ENCODE results near the gene INSRR.
A peak's percentile ranks its signal among the peaks of the same experiment; 100 is the strongest.

The INSRR gene

DNA sequence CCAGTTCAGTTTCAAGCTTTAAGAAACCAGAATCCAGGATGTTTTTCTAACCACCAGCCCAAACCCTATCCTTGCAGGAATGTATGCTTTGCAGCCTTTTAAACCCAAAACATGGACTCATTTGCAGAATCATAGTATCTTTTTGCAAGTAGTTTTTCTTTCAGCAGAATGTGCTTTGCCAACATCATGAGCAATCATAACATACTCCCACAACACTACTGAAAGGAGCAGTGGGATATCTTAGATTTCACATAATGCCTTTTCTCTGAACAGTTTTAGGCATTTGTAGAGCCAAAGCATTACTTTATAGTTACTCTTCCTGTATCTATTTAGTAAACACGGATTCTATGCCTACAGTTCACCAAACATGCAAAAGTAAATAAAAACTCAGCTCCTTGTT is 32.3 kb downstream of the INSRR start:
- no peak for DNase-seq (ENCODE audit: low spot score)

DNA sequence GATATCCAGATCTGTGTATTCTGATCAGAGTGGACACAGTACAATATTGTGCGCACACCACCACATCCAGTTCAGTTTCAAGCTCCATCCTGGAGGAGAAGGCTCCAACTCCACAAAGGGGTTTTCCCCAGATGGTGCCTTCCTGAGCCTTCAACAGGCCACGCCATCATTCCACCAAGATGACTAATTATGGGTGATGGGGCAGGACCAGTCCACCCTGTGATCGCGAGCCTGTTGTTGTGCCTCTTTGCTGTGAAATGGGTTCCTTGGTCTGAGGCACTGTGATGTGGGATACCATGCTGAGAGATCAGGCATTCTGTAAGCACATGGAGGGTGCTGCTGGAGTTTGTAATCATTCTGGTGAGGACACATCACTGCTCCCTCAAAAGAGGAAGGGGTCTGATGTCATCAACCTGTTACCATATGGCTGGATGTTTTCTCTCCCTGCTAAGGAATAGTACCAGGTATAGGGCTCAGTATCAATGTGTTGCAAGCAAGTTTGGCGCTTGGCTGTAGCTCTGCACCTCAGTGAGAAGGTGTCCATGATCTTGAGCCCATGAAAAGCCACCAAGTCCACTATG is 35.6 kb downstream of the INSRR start:
- DNase-seq (ENCODE audit: low spot score) = no peak

DNA sequence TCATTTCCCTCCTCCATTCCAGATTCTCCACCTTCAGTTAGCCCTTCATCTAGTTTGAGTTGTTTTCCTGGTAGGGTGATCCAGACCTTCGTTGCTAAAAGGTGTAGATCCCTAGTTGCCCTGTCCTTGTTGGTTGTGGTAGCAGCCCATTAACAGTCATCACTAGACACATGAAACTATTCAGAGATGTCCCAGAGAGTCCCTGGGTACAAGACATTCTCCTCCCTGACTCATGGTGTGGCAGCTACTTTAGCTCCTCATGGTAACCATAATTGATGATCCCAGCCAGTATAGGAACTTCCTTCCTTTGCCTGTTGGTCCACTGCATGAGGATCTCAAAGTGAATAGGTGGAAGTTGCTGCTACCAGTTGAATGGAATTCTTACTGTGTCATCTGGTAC is 36.2 kb downstream of the INSRR start:
- DNase-seq (ENCODE audit: low spot score) = no peak

DNA sequence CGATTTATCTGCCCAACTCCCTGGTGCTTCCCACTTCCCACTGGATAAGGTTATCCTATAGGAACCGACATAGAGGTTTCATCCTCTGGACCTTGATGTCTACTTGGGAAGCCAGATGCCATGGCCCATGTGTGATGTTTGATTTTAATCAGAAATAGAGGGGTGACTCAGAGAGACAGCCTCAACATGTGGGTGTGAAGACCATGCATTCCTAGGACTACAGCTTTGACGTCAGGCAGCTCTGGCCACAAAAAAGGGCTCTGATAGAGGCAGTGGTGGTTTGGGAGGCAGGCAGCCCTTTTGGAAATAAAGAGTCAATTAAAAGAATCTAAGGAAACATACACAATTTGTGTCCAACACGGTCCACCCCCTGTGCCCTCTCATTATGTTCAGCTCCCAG is 37.1 kb downstream of the INSRR start:
- no peak for DNase-seq (ENCODE audit: low spot score)

DNA sequence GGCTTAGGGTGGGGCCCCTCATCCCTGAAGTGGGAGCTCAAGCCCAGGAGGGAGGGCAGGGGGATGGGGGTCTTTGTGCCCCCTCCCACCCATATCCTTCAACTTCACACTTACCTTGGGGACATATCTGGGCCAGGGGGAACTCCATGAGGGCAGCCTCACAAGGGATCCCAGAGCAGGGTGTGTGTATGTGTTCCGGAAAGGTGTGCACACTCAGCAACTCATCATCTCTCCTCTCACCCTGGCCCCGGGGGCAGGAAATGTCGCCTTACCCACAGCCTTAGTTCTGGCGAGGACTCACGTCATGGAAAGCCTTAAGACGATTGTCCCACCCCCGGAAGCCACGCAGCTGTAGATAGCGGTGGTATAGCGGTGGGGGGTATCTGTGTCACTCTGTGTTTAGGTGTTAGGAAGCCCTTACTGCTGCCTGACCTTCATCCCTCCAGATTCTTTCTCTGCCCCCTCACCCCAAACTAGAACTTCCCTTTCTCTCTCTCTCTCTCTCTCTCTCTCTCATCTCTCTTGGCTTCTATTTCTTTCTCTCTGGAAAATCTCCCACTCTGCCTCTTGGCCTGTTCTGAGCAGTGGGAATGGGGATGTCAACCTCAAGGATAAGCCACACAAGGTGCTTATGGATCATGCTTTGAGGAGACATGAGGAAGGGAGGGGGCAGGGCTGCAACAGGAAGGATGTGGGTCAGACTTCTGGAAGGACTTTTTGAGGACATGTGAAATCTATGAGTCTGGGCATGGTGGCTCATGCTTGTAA is 42.2 kb downstream of the INSRR start, which contains the start of gene SH2D2A:
Gene SH2D2A (minus strand): TSS at position 288 of the 768 bp plus-strand sequence. CDS start 140 bp downstream, at position 148.
- DNase-seq (ENCODE audit: low spot score) = peak; percentile 76

DNA sequence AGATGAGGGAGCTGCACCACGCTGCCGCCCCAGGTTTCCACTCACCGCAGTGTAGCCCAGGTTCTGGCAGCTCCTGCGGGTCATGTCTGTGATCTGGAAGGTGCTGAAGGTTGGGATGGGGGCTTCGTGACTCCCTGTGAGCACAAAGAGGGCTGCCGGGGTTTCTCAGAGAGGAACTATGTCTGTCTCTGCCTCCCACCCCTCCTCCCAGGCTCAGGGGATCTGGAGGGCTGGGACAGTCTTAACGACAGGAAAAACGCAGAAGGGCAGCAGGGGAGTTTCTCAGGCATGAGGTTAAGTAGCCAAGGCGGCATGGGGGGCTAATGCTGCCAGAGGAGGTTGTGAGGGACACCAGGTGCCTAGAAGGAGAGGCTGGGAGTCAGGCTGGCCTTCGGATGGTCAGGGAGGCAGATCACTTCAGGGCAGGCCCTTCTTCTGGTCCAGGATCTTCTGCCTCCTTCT is 42.9 kb downstream of the INSRR start:
- no peak for DNase-seq (ENCODE audit: low spot score)

DNA sequence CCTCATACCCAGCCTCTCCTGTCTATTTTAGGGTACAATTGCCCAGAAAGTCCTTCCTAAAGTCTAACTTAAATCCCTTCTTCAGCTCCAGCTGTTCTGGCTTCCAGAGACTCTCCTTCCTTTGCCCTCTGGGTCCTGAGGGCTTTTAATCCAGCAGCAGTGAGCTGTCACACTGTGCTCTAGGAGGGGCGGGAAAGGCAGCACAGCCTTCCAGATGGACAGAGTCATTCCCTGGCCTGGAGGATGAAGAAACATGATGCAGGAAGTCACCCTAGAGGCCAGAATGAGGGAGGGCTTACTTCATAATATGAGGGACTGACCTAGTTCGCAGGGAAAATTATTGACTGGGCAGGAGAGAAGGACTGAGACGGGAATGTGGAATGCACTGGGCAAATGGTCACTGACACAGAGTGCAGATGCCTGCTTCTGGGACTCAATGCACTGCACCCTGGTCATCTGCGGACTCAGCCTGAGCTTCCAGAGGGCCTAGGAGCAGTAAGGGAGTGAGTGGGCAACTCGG is 43.5 kb downstream of the INSRR start:
- peak; percentile 67 for DNase-seq (ENCODE audit: low spot score)

DNA sequence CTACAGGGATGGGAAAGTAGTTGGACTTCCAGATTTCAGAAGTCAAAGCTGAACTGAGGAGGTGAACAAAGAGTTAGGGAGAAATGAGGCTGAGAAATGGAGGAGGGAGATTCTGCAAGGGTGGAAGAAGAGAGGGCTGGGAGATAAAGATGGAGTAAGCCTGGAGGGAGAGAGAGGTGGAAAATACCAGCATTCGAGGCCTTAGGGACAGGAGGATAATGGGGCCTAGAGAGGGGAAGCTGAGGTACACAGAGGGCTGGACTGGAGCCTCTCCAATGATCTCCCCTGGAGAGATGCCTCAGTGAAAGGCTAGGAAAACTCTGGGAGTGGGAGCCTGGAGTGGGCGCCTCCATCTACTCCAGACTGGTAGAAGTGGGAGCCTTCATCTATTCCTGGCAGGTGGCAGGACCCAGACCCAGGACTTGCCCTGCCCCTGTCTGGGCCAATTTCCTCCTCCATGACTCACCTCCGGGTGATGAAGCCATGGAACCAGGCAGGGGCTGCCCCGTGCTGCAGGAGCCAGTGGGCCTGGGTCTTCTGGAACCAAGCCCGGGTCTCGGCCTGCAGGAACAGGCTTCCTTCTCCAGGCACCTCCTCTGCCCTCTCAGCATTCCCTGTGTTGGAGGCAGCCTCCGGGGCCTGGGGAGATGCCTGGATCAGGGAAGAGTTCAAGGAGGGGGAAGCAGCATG is 44.2 kb downstream of the INSRR start:
- no peak for DNase-seq (ENCODE audit: low spot score)

DNA sequence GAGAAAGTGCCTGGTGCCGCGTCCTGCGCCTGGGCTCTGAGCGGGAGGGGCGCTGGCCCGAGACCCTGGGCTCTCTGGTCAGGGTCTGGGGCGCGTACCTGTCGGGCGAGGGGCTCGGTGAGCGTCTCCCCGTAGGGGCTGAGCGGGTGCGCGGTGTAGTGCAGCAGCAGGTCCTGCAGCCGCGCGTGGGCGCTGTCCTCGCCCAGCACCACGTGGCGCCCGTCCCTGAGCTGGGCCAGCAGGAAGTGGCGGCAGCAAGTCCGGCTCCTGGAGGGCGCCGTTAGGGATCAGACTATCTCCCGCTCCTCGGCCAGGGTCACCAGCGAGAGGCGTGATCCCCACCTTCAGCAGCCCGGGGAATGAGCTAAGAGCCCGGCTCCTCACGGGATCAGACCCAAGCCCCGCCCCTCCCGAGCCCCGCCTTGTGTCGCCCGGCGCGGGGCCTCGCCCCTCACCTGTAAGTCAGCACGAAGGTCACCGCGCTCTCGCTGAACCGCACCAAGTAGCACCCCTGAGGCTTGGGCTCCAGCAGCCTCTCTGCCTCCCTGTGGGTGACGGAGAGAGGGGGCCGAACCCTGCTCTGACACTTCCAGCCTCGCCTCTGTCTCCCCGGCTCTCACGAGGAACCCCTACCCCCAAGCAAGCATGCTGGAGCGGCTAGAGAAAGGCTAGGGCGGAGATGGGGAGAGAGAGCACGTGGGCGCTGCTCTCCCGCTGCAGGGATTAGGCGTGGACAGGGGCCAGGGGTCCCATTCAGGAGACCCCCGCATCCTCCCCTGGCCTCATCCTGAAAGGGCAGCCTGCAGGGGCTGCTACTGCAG is 45.0 kb downstream of the INSRR start:
- peak; percentile 60 for DNase-seq (ENCODE audit: low spot score)

DNA sequence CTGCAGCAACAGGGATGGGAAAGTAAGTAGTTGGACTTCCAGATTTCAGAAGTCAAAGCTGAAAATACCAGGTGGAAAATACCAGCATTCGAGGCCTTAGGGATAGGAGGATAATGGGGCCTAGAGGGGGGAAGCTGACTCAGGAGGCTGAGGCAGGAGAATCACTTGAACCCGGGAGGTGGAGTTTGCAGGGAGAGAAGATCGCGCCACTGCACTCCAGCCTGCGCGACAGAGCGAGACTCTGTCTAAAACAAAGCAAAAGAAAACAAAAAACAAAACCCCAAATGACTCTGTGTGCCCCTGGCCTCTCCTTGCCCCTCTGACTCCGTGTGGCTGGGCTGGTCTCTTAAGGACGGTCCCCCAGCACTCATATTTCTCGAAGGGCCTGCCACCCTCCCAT is 45.6 kb downstream of the INSRR start:
- no peak for DNase-seq (ENCODE audit: low spot score)

DNA sequence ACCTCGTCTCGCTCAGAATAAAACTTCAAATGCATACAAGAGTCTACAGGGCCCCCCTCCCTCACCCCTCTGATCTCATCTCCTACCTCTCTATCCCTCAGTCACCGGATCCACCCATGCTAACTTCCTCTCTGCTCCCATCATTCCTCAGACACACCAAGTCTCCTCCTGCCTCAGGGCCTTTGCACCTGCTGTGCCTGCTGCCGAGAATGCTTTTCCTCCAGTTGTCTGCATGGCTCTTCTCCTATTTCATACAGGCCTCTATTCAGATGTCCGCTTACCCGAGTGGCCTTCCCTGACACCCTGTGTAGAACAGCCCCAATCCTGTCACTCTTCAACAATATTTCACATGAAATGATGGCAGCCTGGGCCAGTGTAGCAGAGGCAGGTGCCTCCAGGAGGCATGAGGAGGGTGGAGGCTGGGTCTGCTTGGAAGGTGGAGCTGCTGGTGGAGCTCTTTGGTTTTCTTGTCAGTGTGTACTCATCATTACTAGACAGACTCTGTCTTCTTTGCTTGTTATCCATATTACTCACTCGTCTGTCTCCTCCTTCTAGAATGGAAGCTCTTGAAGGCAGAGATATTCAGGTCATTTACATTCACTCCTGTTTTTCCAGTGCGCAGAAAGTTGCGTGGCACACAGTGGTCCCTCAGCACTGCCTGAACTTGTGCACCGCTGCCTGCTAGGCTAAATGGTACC is 46.5 kb downstream of the INSRR start:
- no peak for DNase-seq (ENCODE audit: low spot score)

DNA sequence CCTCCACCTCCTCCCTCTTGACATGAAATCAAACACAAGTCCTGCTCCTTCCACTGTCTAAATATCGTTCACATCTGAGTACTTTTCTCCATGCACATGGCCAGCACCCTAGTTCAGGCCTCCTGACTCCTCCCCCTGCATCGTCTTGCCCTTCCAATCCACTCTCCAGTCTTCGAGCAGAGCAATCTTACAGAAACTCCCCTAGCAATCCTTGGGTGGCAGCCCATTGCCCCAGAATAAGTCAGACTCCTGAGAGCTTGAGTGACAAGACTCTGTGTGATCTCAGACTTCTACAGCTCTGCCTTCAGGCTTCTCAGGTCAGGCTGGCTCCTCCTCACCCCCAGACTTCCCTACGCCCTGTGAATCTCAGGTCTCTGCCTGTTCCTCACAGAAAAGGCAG is 47.7 kb downstream of the INSRR start:
- no peak for DNase-seq (ENCODE audit: low spot score)

DNA sequence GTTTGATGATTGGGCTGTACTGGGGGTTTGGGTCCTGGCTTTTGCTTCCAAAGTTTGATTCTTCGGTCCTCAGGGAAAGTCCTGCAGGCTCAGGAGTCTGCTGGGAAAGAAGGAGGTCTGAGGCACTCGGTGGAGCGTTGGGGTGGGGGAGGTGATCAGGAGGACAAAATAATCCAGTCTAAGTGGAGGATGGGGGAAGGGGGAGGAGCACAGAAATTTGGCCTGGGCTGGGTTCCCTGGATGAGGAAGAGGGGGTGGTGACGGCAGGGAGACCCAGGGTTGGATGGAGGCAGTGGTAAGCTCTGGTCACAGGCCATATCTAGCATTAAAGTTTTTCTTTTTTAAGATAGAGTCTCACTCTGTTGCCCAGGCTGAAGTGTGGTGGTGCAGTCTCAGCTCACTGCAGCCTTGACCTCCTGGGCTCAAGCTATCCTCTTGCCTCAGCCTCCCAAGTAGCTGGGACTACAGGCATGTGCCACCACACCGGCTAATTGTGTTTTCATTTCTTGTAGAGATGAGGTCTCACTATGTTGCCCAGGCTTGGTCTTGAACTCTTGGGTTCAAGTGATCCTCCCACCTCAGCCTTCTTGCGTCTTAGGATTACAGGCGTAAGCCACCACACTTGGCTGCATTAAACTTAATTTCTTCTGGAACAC is 49.1 kb downstream of the INSRR start:
- DNase-seq (ENCODE audit: low spot score) = no peak

DNA sequence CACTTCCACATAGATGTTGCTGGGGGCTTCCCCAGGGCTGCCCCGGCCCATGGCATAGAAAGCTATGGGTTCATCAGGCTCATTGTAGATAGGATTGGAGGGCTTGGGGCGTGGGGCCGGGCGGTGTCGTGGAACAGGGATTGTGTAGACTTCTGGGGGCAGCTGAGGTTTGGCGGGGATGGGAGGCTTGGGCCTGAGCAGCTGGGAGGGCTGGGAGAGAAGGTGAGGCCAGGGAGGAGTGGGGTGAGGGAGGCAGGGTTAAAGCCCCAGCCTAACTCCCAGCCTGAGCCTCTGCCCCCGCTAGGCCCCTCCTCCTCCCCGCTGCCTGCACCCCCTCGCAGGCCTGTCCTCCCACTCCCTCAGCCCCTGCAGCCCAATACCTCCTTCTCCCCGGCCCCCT is 49.6 kb downstream of the INSRR start:
- no peak for DNase-seq (ENCODE audit: low spot score)

DNA sequence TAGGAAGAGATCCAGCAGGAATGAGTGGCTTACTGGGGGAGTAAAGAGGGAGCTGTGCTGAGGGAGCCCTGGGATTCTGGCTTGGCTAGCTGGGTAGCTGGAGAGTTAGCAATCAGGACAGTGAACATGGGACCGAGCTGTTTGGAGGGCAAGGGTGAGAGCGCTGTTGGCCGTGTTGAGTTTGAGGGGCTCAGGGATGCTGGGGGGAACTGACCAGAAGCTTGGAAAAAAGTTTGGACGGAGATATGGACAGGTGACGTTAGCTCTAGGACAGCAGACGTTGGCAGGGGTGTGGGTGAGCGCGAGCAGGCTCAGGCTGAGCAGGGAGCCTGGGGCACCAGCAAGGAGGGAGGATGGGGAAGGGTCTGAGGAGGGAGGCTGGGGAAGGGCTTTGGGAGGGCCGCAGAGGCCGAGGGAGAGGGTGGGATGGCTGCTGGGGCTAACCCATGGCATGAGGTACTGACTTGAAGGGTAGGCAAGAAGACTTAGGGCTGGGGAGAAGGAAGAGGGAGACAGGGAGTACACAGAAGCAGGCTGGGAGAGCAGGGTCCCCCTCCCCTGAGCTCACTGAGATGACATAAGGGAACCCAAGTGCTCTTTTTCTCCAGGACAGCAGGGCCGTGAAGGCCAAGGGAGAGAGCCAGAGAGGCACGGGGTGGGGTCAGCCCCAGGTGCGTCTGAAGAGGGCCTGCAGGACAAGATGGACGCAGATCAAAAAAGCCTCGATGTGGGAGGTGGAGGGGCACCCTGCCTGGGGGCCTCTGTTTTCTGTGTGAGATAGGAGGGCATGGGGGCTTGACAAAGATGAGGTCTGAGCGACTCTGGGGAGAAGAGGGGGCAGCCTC is 50.5 kb downstream of the INSRR start:
- no peak for DNase-seq (ENCODE audit: low spot score)

DNA sequence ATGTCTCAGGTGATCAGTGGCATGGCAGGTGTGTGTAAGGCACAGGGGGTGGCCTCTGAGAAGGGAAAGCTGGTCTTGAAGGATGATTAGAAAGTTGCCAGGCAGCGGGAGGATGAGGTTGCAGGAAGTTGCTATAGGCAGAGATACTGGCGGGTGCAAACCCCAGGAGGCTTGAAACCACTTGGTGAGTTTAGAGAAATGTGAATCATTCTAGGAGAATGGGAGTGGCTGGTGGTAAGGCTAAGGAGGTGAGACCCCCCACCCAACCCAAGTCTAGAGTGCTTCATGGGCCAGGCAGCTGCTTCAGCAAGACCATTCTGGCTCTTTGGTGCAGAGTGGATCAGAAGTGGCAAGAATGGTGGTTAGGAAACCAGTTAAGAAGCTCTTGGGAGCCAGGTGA is 51.3 kb downstream of the INSRR start:
- no peak for DNase-seq (ENCODE audit: low spot score)

DNA sequence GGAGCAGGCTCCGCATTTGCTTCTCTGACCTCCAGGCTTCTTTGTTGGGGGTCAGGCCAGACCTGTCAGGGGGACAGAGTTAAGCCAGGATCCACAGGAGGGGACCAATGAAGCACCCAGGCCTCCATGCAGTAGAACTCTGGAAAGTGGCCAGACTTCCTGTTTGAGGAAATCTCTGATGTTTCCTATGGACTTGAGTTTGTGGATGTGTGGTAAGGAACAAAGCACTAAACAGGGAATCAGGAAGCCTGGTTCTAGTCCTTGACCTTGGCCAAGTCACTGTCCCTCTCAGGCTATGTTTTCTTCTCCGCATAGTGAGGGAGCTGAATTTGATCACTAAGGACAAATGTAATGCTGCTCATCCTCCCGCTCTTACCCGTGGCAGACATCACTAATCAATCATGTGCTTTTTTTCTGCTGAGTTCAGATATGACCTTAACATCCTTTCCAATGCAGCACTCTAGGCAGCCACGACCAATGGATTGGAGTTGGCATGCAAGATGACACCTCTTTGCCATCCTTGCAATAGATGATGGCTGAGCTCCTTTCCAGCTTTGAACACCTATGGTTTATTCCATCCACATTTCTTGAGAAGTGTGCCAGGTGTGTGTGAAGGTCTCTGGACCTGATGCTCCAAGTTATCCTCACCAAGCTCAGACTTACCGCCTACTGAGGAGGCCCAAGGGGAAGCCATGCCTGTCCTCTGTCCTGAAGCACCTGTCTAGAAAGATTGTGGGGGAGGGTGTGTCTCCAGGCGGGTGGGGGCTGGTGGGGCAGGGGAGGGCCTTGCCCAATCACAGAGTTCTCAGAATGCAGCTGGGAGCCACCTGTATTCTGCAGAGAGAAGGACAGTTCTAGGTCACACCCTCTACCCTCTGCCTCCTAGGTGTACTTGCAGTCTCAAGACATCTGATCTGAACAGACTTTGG is 52.1 kb downstream of the INSRR start:
- DNase-seq (ENCODE audit: low spot score) = no peak

DNA sequence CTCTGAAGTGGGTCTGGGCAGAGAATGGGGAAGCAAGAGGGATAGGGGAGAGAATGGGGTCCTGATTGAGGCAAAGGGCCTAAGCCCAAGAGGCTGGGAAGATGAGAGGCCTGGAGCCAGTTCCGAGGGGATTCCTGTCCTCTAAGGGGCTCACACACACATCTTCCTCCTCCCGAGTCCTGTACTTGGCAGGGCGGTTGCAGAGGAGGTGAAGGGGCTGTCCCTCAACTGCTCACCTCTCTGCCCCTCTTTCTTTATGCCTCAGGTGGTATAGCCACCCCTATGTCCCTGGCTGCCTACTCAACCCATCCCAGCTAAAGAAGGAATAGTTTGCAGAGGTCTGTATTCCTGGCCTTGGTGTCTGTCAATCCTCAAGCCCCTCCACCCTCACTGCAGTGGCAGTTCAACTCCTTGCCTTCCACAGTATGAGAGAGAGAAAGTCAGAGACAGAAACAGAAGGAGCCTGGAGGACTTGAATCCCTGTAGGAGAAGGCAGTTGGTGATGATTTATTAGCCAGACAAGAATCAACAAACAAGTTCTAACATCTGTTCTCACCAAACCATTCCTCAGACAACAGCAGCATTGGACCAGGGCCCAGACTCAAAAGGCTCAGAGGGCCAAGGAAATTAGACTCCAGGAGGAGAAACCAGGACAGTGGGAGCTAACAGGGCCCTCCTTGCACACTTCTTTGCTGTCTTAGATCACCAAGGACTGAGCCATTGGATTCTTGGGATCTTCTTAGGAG is 53.0 kb downstream of the INSRR start:
- DNase-seq (ENCODE audit: low spot score) = no peak

All from kidney capillary endothelial cell (primary cell).